Measurements from ENCODE around the gene PHACTR1. TPM values are rescaled to one million over a fixed set of nuclear protein-coding genes. Genes with fewer than 3 reads are reported as not detected.
"Not testable (repeated sequence)": the region's sequence is repeated elsewhere in the genome, so short reads cannot be mapped to it uniquely, and the experiment has no call there.

The PHACTR1 gene
- total RNA-seq, 2 experiments from 2014 or later = 0.47 to 0.61 TPM

DNA sequence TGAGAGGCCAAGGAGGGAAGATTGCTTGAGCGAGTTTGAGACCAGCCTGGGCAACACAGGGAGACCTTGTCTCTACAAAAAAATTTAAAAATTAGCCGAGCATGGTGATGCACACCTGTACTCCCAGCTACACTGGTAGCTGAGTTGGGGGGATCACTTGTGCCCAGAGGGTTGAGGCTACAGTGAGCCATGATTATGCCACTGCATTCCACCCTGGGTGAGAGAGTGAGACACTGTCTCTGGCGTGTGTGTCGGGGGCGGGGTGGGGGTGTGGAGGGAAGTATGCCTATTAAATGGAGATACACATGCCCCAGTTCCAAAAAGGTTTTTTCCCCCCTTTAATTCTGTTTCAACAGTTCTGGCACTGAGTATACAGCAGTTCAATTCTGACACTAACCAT is 388.6 kb downstream of the PHACTR1 start:
- no peak overlapping the region for H3K27ac Mint-ChIP-seq
- no peak overlapping the region for H3K4me3 Mint-ChIP-seq
- no peaks in the 10 kb centered on the region for H3K4me1 Mint-ChIP-seq (ENCODE audit: low read depth)
- no peaks in the 10 kb centered on the region for H3K9me3 Mint-ChIP-seq (ENCODE audit: insufficient read depth)
- ATAC-seq = no peak
- DNase-seq = no peak
- POLR2A ChIA-PET = no interaction called here
- peaks cover 11% of the 10 kb centered on the region for H3K27me3 Mint-ChIP-seq (ENCODE audit: low read depth)
- CTCF ChIA-PET = no interaction called here
- H3K36me3 Mint-ChIP-seq (ENCODE audit: low read depth) = no peaks in the 10 kb centered on the region

DNA sequence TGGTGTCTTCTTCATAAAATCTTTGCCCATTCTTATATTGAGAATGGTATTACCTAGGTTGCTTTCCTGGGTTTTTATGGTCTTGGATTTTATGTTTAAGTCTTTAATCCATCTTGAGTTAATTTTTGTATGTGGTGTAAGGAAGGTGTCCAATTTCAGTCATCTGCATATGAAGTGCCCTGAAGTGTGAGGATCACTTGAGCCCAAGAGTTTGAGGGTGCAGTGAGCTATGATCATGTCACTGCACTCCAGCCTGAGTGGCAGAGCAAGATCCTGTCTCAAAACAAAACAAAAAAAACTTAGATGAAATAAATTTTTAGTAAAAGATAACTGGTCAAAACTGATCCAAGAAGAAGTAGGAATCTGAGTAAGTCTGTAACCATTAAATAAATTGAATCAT is 396.4 kb downstream of the PHACTR1 start:
- H3K27ac Mint-ChIP-seq = no peak overlapping the region
- CTCF ChIA-PET = no interaction called here
- H3K9me3 Mint-ChIP-seq (ENCODE audit: insufficient read depth) = no peaks in the 10 kb centered on the region
- DNase-seq = no peak
- peaks cover 24% of the 10 kb centered on the region for H3K27me3 Mint-ChIP-seq (ENCODE audit: low read depth)
- no peak overlapping the region for H3K4me3 Mint-ChIP-seq
- no peaks in the 10 kb centered on the region for H3K36me3 Mint-ChIP-seq (ENCODE audit: low read depth)
- POLR2A ChIA-PET = no interaction called here
- ATAC-seq = no peak
- no peaks in the 10 kb centered on the region for H3K4me1 Mint-ChIP-seq (ENCODE audit: low read depth)

DNA sequence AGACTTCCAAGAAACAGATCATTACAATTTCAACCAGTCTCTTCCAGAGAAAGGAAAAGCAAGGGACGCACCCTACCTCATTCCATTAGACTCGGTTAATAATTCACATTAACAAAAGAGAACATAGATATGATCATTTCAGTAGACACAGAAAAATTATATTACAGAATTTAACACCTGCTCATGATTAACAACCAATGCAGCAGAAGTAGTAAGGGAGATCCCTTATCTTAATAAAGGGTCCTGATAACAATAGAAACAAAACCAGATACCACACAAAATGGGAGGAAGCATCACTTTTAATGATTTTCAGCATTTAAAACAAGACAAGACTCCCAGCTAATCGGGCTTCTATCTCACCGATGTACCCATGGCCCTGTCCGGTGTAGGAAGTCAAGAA is 396.8 kb downstream of the PHACTR1 start:
- Mint-ChIP-seq H3K36me3 (ENCODE audit: low read depth) (no peaks in the 10 kb centered on the region), H3K9me3 (ENCODE audit: insufficient read depth) (no peaks in the 10 kb centered on the region), H3K4me3 (no peak overlapping the region), H3K27ac (no peak overlapping the region), H3K4me1 (ENCODE audit: low read depth) (no peaks in the 10 kb centered on the region), H3K27me3 (ENCODE audit: low read depth) (peaks cover 24% of the 10 kb centered on the region)
- ChIA-PET CTCF (no interaction called here), POLR2A (no interaction called here)
- ATAC-seq (no peak), DNase-seq (no peak)

DNA sequence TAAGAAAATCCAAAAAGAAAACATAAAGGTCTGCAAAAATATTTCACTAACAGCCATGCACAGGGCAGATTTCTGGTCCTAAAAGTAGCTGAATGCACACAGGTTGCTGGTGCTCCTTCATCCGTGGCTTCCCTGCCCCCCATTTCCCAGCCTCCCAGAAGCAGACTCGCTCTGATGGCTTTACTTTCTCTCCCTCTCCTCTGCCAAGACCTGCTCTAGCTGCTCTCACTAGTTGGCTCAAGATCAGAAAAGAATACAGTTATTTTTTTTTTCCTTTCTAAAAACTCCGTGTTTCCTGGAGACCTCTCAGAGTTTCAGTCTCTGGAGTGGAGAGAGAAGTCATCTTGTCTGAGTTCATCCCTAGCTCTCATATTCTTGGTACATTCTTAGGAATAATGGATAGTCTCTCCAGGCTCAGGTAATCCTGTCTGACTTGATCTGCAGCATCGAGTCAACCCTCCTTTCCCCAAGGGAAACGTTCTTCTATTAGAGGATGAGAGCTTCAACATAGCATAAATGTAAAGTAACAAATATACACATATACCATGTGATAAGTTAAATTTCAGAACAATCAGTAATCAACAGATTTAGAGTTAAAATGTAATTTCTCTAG is 397.5 kb downstream of the PHACTR1 start:
- Mint-ChIP-seq H3K27me3 (ENCODE audit: low read depth) (peaks cover 24% of the 10 kb centered on the region), H3K4me3 (no peak overlapping the region), H3K9me3 (ENCODE audit: insufficient read depth) (no peaks in the 10 kb centered on the region), H3K4me1 (ENCODE audit: low read depth) (no peaks in the 10 kb centered on the region), H3K36me3 (ENCODE audit: low read depth) (no peaks in the 10 kb centered on the region), H3K27ac (no peak overlapping the region)
- POLR2A ChIA-PET = no interaction called here
- ATAC-seq (no peak), DNase-seq (no peak)
- CTCF ChIA-PET = no interaction called here

DNA sequence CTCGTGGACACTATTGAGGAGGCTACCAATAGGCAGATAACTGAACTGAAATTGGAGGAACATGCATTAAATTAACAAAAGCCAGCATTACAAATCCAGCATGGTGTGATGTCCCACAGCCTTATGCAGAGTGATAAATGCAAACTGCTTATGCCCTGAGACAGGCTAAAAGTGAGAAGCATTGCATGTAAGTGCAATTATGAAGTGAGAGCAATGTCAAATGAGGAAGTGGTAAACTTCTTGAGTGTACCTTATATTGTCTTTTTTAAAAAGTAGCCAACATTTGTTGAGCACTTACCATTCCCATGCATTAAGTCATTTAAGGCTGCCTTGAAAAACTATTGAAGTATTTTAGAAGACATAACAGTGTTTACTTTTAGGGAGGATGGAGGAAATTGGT is 399.6 kb downstream of the PHACTR1 start:
- ChIA-PET POLR2A (no interaction called here), CTCF (no interaction called here)
- H3K4me3 Mint-ChIP-seq = no peak overlapping the region
- H3K4me1 Mint-ChIP-seq (ENCODE audit: low read depth) = no peaks in the 10 kb centered on the region
- H3K27ac Mint-ChIP-seq = no peak overlapping the region
- no peaks in the 10 kb centered on the region for H3K36me3 Mint-ChIP-seq (ENCODE audit: low read depth)
- DNase-seq (no peak), ATAC-seq (no peak)
- peaks cover 18% of the 10 kb centered on the region for H3K27me3 Mint-ChIP-seq (ENCODE audit: low read depth)
- H3K9me3 Mint-ChIP-seq (ENCODE audit: insufficient read depth) = no peaks in the 10 kb centered on the region

DNA sequence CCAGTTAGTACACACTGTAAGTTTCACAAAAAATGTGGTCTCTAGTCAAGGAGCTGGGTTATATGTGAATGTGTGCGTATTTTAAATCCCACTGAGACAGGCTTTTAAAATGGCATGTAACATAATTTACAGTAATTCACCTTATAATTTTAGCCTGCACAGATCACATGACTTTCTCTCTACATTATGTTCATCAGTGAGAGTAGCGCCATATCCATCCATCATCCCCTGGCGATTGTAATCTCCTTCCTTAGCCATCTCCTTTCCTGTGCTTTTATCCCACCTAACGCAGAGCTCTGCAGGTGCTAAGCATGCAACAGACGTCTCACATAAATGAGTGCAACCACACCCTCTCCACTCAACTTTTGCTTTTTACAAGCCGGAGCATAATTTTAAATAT is 401.0 kb downstream of the PHACTR1 start:
- DNase-seq (no peak), ATAC-seq (no peak)
- H3K36me3 Mint-ChIP-seq (ENCODE audit: low read depth) = no peaks in the 10 kb centered on the region
- ChIA-PET POLR2A (no interaction called here), CTCF (no interaction called here)
- peaks cover 12% of the 10 kb centered on the region for H3K27me3 Mint-ChIP-seq (ENCODE audit: low read depth)
- no peaks in the 10 kb centered on the region for H3K9me3 Mint-ChIP-seq (ENCODE audit: insufficient read depth)
- H3K4me1 Mint-ChIP-seq (ENCODE audit: low read depth) = no peaks in the 10 kb centered on the region
- no peak overlapping the region for H3K4me3 Mint-ChIP-seq
- no peak overlapping the region for H3K27ac Mint-ChIP-seq

DNA sequence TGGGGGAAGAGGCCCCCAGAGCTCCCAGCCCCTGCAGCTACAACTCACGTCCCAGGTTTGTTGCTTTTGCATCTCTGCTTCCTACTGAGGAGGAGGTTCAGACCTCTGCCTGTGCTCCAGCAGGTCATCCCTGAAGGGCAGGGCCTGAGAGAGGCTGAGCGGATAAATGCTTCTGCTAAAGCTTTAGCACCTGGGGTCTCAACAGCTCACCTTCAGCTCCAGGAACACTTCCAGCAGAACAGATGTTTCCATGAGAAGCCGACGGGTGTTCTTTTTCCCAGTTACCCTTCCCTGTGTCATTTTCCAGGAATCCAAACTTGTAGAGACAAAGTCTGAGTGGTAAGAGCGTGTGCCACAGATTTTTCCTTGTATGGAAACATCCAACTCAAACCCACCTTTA is 403.0 kb downstream of the PHACTR1 start:
- Mint-ChIP-seq H3K36me3 (ENCODE audit: low read depth) (no peaks in the 10 kb centered on the region), H3K9me3 (ENCODE audit: insufficient read depth) (no peaks in the 10 kb centered on the region), H3K27ac (no peak overlapping the region), H3K4me3 (no peak overlapping the region), H3K27me3 (ENCODE audit: low read depth) (peaks cover 7% of the 10 kb centered on the region), H3K4me1 (ENCODE audit: low read depth) (no peaks in the 10 kb centered on the region)
- ATAC-seq (no peak), DNase-seq (no peak)
- ChIA-PET CTCF (no interaction called here), POLR2A (no interaction called here)

DNA sequence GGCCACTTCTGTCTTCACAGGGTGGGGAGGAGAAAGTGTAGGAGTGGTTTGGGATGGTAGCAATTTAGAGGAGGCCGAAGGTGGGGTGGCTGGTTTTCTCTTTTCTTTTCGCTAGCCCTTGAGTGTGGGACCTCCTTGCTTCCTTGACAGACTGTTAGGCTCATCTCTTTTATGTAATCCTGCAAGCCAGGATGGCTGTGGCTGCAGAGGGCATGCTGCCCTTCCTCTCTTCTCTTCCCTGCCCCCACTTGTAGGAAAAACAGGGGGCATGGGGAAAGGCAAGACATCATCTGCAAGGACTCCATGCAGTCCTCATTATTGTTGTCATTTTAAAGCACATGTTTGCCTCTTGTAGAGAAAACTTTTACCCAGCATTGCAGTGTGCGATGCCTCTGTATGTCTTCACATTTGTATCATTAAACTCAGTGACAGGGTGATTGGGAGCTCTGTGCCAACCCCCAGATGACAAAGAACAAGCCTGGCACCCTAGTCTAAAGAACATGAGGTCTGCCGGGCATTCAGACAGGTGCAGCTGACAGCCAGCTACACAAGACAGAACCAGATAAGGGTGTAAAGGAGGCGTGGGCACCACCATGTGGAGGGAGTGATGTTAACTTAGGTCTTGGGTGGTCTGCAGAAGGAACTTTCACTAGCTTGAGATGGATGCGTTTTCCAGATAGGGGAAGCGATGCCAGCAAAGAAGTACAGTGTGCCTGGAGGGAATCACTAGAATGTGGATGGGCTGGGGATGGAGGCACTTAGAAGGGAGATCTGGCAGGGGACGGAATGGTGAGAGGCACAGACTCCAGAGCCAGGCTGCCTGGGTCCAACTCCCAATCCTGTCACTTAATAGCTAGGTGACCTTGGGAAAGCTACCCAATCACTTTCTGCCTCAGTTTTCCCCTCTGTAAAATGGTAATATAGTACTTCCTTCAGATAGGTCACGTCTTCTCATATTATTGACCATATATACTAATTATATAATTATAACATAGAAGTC is 404.2 kb downstream of the PHACTR1 start:
- H3K27me3 Mint-ChIP-seq (ENCODE audit: low read depth) = peaks cover 5% of the 10 kb centered on the region
- ATAC-seq = no peak
- H3K4me1 Mint-ChIP-seq (ENCODE audit: low read depth) = no peaks in the 10 kb centered on the region
- ChIA-PET POLR2A (no interaction called here), CTCF (no interaction called here)
- no peaks in the 10 kb centered on the region for H3K9me3 Mint-ChIP-seq (ENCODE audit: insufficient read depth)
- no peak overlapping the region for H3K4me3 Mint-ChIP-seq
- no peak for DNase-seq
- no peak overlapping the region for H3K27ac Mint-ChIP-seq
- H3K36me3 Mint-ChIP-seq (ENCODE audit: low read depth) = no peaks in the 10 kb centered on the region

DNA sequence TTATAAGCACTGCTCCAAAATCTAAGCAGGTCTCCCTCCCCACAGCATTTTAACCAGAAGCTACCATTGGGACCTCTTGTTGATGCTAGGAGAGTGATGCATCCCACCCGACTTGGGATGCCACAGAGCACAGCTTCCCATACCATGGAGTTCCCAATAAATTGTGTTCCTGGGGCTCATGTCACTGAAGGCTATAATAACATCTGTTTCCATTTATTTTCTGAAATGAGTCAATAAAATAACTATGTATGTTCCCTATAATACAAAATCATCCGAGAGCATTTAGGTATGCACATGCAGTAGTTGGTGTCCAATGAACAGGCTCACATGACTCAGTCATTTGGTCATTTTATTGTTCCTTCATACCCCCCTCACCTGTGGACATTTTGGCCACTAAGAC is 407.6 kb downstream of the PHACTR1 start:
- no peak overlapping the region for H3K27ac Mint-ChIP-seq
- no peak for DNase-seq
- POLR2A ChIA-PET = no interaction called here
- CTCF ChIA-PET = no interaction called here
- no peak overlapping the region for H3K4me3 Mint-ChIP-seq
- peaks cover 11% of the 10 kb centered on the region for H3K27me3 Mint-ChIP-seq (ENCODE audit: low read depth)
- H3K9me3 Mint-ChIP-seq (ENCODE audit: insufficient read depth) = no peaks in the 10 kb centered on the region
- ATAC-seq = no peak
- no peaks in the 10 kb centered on the region for H3K36me3 Mint-ChIP-seq (ENCODE audit: low read depth)
- H3K4me1 Mint-ChIP-seq (ENCODE audit: low read depth) = no peaks in the 10 kb centered on the region

DNA sequence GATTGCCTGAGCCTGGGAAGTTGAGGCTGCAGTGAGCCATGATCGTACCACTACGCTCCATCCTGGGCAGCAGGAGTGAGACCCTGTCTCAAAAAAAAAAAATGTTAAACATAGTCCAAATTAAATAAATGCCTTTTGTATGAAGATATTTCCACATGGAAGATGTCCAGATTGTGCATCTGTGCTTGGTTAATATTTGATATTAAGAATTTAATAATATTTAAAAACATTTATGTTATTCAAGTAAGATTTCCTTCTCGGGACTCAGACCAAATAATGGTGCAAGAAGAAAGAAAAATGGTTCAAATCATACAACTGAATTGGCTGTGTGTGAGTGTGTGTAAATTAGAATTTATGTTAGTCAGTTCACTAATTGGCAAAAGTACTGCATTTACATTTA is 409.3 kb downstream of the PHACTR1 start:
- ChIA-PET CTCF (no interaction called here), POLR2A (no interaction called here)
- no peaks in the 10 kb centered on the region for H3K36me3 Mint-ChIP-seq (ENCODE audit: low read depth)
- no peak for ATAC-seq
- DNase-seq = no peak
- no peak overlapping the region for H3K27ac Mint-ChIP-seq
- H3K4me3 Mint-ChIP-seq = no peak overlapping the region
- no peaks in the 10 kb centered on the region for H3K9me3 Mint-ChIP-seq (ENCODE audit: insufficient read depth)
- peaks cover 17% of the 10 kb centered on the region for H3K27me3 Mint-ChIP-seq (ENCODE audit: low read depth)
- no peaks in the 10 kb centered on the region for H3K4me1 Mint-ChIP-seq (ENCODE audit: low read depth)

DNA sequence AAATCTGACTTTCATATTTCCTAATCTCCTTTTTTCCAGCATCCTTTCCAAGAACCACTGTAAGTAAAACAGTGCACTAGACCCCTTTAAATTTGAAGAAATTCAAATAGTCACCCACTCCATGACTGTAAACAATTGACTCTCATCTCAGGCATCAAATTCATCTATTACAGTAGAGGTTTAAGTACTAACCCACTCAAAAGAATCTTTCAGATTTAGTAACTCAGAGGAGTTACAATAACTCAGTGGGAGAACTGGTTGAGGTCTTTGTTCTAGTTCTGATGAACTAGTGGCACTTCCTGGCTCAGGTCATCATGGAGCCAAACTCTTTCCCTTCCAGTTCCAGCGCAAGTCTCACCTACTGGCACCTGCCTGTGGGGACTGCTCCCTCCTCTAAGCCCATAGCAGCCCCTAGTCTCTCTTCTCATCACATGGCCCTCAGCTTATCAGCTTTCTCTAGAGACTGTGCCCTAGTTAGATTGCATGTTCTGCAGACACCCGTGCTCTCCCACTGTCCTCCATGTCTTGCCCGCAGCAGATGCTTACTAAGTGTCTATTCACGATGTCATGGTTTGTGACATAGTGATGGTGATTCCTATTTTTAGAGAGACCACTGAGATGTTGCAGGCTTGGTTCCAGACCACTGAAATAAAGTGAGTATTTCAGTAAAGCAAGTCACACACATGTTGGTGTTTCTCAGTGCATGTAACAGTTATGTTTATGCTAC is 415.5 kb downstream of the PHACTR1 start:
- Mint-ChIP-seq H3K9me3 (ENCODE audit: insufficient read depth) (no peaks in the 10 kb centered on the region), H3K4me3 (no peak overlapping the region), H3K36me3 (ENCODE audit: low read depth) (no peaks in the 10 kb centered on the region), H3K27ac (no peak overlapping the region), H3K4me1 (ENCODE audit: low read depth) (no peaks in the 10 kb centered on the region), H3K27me3 (ENCODE audit: low read depth) (peaks cover 21% of the 10 kb centered on the region)
- ChIA-PET CTCF (no interaction called here), POLR2A (no interaction called here)
- no peak for DNase-seq
- no peak for ATAC-seq

DNA sequence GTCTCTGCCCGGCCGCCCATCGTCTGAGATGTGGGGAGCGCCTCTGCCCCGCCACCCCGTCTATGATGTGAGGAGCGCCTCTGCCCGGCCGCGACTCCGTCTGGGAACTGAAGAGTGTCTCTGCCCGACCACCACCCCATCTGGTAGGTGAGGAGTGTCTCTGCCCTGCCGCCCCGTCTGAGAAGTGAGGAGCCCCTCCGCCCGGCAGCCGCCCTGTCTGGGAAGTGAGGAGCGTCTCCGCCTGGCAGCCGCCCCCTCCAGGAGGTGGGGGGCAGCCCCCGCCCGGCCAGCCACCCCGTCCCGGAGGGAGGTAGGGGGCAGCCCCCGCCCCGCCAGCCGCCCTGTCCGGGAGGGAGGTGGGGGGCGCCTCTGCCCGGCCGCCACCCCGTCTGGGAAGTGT is 417.3 kb downstream of the PHACTR1 start:
- H3K9me3 Mint-ChIP-seq (ENCODE audit: insufficient read depth); DNase-seq; CTCF ChIA-PET; H3K27ac Mint-ChIP-seq; ATAC-seq; POLR2A ChIA-PET; H3K4me3 Mint-ChIP-seq; H3K36me3 Mint-ChIP-seq (ENCODE audit: low read depth); H3K4me1 Mint-ChIP-seq (ENCODE audit: low read depth): not testable (repeated sequence)
- H3K27me3 Mint-ChIP-seq (ENCODE audit: low read depth) = peaks cover 15% of the 10 kb centered on the region

Measured in activated CD8-positive, alpha-beta T cell treated with anti-CD3 and anti-CD28 coated beads, Interleukin-2, amount 10 ng/mL, durations not matched to agents 7 days and 5 days (primary cell).